ENCODE data around the gene RTEL1.

RTEL1 gene

GRCh38 chr20:63702751-63703470, 44.8 kb downstream of the RTEL1 start (continued):
- no peak for TF ChIP-seq CREB5 (CRISPR knock-in tag; IDR thresholded peaks at IDR 0.05; ENCODE audit: low read depth)
- TF ChIP-seq BACH2 (CRISPR knock-in tag; IDR thresholded peaks at IDR 0.05; ENCODE audit: borderline replicate concordance): no peak

- ATAC-seq: no peak
- TF ChIP-seq CREB5 (CRISPR knock-in tag; IDR thresholded peaks at IDR 0.05; ENCODE audit: low read depth): no peak
- no peak for TF ChIP-seq ISL1 (CRISPR knock-in tag; IDR thresholded peaks at IDR 0.05)
- TF ChIP-seq BACH2 (CRISPR knock-in tag; IDR thresholded peaks at IDR 0.05; ENCODE audit: borderline replicate concordance): no peak
- TF ChIP-seq ZC3H10 (CRISPR knock-in tag; IDR thresholded peaks at IDR 0.05): no peak
- no peak for TF ChIP-seq ESRRG (CRISPR knock-in tag; IDR thresholded peaks at IDR 0.05)
- TF ChIP-seq SNAI2 (CRISPR knock-in tag; IDR thresholded peaks at IDR 0.05): no peak
- TF ChIP-seq ZNF8 (CRISPR knock-in tag; IDR thresholded peaks at IDR 0.05): no peak
- no peak for TF ChIP-seq ARNTL (CRISPR knock-in tag; IDR thresholded peaks at IDR 0.05; ENCODE audit: borderline replicate concordance, low read depth)
- no peak for TF ChIP-seq PATZ1 (CRISPR knock-in tag; IDR thresholded peaks at IDR 0.05; ENCODE audit: borderline replicate concordance)
Measured at GRCh38 chr20:63703471-63703975, 45.4 kb downstream of the RTEL1 start.

GRCh38 chr20:63703976-63704748, 46.0 kb downstream of the RTEL1 start:
- no peak for ATAC-seq
- TF ChIP-seq ISL1 (CRISPR knock-in tag; IDR thresholded peaks at IDR 0.05) (no peak), BACH2 (CRISPR knock-in tag; IDR thresholded peaks at IDR 0.05; ENCODE audit: borderline replicate concordance) (no peak), RARB (CRISPR knock-in tag; IDR thresholded peaks at IDR 0.05) (no peak), ZFP3 (CRISPR knock-in tag; IDR thresholded peaks at IDR 0.05) (no peak), ZNF565 (CRISPR knock-in tag; conservative IDR thresholded peaks at IDR 0.05; ENCODE audit: low read depth) (no peak), GLIS3 (CRISPR knock-in tag; IDR thresholded peaks at IDR 0.05) (no peak), TOX (CRISPR knock-in tag; IDR thresholded peaks at IDR 0.05; ENCODE audit: borderline replicate concordance) (no peak), TSHZ2 (CRISPR knock-in tag; IDR thresholded peaks at IDR 0.05) (no peak), TCF4 (CRISPR knock-in tag; IDR thresholded peaks at IDR 0.05; ENCODE audit: borderline replicate concordance) (no peak), POU6F1 (CRISPR knock-in tag; IDR thresholded peaks at IDR 0.05; ENCODE audit: borderline replicate concordance, low read depth) (no peak), PATZ1 (CRISPR knock-in tag; IDR thresholded peaks at IDR 0.05; ENCODE audit: borderline replicate concordance) (no peak), ZFP30 (CRISPR knock-in tag; IDR thresholded peaks at IDR 0.05) (no peak), OSR1 (CRISPR knock-in tag; IDR thresholded peaks at IDR 0.05) (no peak), ZNF70 (CRISPR knock-in tag; IDR thresholded peaks at IDR 0.05) (no peak), ZNF8 (CRISPR knock-in tag; IDR thresholded peaks at IDR 0.05) (no peak), PPARA (CRISPR knock-in tag; IDR thresholded peaks at IDR 0.05; ENCODE audit: borderline replicate concordance) (no peak), SNAI2 (CRISPR knock-in tag; IDR thresholded peaks at IDR 0.05) (no peak), ZC3H10 (CRISPR knock-in tag; IDR thresholded peaks at IDR 0.05) (no peak), CSDC2 (CRISPR knock-in tag; IDR thresholded peaks at IDR 0.05) (no peak), ESRRG (CRISPR knock-in tag; IDR thresholded peaks at IDR 0.05) (no peak)

Measured in SK-N-SH treated with all-trans-retinoic acid at 6 μM for 48 hours (cell line).